Bronchial epithelial cell (primary cell): ENCODE measurements around the gene IRF2BPL. TPM values are rescaled to one million over a fixed set of nuclear protein-coding genes. Genes with fewer than 3 reads are reported as not detected.

Experiments used
- DNase-seq: peaks from one replicate; pipeline ENCODE4 v3.0.0-alpha.2; 2010; ENCODE audit warnings: low read depth
- FAIRE-seq: peaks from 2 replicates; lab custom pipeline; 2011; peaks lifted over from hg19 to GRCh38; lab: Jason Lieb, UNC
- H3K27me3 ChIP-seq: 2 replicates; pipeline ENCODE4 v1.5.1; 2011; ENCODE audit warnings: low read length; ENCODE audit not compliant: control insufficient read depth, insufficient read depth
- H3K36me3 ChIP-seq: 2 replicates; pipeline ENCODE4 v1.5.1; 2011; ENCODE audit warnings: low read length; ENCODE audit not compliant: control insufficient read depth, insufficient read depth
- H3K4me3 ChIP-seq: 2 replicates; pipeline ENCODE4 v1.5.1; 2011; ENCODE audit warnings: mild to moderate bottlenecking, low read depth, low read length, control low read depth
- CTCF ChIP-seq: IDR thresholded peaks from 2 replicates; pipeline ENCODE4 v1.5.1; 2011; ENCODE audit warnings: mild to moderate bottlenecking, moderate library complexity, low read length, control low read depth, inconsistent platforms; ENCODE audit not compliant: insufficient read depth, severe bottlenecking
- total RNA-seq: library from RNA; depleted of rRNA; stranded (reverse); fragments of >200 nt; gene quantifications from 2 replicates; pipeline ENCODE4 v1.2.1, GENCODE V29; 2014

The IRF2BPL gene
- total RNA-seq, 1 donor from 2014 or later = 12.1 TPM

- FAIRE-seq (no peak), DNase-seq (no peak)
- TF ChIP-seq CTCF = no peak
- Histone ChIP-seq H3K36me3 (no peaks in the 10 kb centered on the region), H3K4me3 (no peak overlapping the region), H3K27me3 (no peaks in the 10 kb centered on the region)
These were observed 31.9 kb downstream of the IRF2BPL start for GRCh38 chr14:76996563-76997146.

- Histone ChIP-seq H3K27me3 (no peaks in the 10 kb centered on the region), H3K4me3 (no peak overlapping the region), H3K36me3 (no peaks in the 10 kb centered on the region)
- no peak for FAIRE-seq
- no peak for TF ChIP-seq CTCF
- DNase-seq = no peak
These were observed 33.1 kb downstream of the IRF2BPL start for GRCh38 chr14:76995279-76996035.

GRCh38 chr14:76993752-76994151, 34.8 kb downstream of the IRF2BPL start:
- DNase-seq (no peak), FAIRE-seq (no peak)
- H3K27me3 ChIP-seq = no peaks in the 10 kb centered on the region
- TF ChIP-seq CTCF = no peak
- H3K4me3 ChIP-seq = no peak overlapping the region
- H3K36me3 ChIP-seq = no peaks in the 10 kb centered on the region

GRCh38 chr14:76990084-76990483, 38.4 kb downstream of the IRF2BPL start:
- Histone ChIP-seq H3K36me3 (no peaks in the 10 kb centered on the region), H3K27me3 (no peaks in the 10 kb centered on the region), H3K4me3 (no peak overlapping the region)
- DNase-seq (no peak), FAIRE-seq (no peak)
- TF ChIP-seq CTCF = no peak

- no peak for DNase-seq
- FAIRE-seq = no peak
- no peak for TF ChIP-seq CTCF
- Histone ChIP-seq H3K36me3 (no peaks in the 10 kb centered on the region), H3K27me3 (no peaks in the 10 kb centered on the region), H3K4me3 (no peak overlapping the region)
These were observed 40.5 kb downstream of the IRF2BPL start for GRCh38 chr14:76987956-76988520.
